Measurements from ENCODE around the gene FAF1.

The FAF1 gene

DNA sequence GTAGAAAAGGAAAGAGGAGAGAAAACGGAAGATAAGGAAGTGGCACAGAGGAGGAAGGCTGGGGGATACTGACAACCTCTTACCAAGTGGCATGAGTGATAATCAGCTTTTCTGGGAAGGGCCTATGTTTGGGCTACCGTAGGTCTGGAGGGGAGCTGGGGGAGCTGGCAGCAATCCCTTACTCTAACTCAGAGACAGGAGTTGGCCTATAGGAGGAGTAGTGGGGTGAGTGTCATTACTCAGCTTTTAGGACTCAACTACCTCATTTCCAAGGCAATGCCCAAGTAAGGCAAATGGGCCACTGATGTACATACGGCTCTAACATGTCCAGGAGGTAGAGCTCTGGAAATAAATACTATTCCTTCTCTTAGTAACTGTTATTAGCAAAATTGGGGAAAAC lies 488.1 kb downstream of the FAF1 start:
- DNase-seq = peak; percentile 11

DNA sequence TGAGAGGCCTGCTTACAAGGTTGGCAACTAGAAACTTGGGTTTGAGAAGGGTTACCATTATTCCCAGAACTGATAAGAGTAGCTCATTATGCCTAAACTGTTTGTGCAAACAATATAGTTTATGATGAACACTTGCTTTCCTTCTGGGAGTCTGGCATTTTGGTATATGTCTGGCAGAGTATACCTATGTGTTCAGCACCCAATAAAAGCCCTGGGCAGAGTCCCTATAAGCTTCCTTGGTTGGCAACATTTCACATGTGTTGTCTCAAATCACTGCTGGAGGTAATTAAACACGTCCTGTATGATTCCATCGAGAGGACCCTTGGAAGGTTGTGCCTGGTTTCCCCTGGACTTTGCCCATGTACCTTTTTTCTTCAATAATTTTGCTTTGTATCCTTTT lies 497.1 kb downstream of the FAF1 start:
- no peak for DNase-seq

DNA sequence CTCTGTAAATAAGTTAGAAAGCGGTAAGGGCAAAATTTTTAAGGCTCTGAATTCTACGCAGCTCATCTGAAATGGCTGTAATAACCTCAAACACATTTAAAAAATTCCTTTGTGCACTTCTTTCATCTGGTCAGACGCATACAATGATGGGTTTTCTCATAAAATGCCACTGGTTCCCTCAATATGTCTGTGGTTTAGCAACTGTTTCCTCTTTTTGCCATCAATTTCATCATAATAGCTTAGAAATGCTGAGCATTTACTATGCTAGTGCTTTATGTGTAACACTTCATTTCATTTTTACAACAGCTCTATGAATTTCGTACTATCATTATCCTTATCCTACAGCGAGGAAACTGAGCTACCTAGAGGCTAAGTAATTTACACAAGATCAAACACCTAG lies 501.6 kb downstream of the FAF1 start:
- DNase-seq = peak; percentile 64

DNA sequence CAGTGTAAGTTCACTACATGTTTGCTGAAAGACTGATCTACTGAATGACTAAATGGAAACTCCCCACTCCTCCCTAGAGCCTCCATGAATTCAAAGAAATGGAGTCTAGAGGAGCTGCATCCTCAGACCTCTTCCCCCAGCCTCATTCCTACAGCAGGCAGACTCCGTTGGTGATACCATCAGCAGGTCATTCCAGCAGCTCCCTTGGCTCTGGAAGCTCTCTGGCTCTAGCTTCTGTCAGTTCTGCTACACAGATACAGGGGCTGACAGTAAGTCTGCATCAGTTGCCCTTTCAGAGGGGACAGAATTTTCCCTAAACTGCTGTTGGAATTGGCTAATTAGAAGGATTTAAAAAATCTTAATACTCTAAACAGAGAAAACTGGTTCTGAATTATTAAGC lies 505.2 kb downstream of the FAF1 start:
- no peak for DNase-seq

DNA sequence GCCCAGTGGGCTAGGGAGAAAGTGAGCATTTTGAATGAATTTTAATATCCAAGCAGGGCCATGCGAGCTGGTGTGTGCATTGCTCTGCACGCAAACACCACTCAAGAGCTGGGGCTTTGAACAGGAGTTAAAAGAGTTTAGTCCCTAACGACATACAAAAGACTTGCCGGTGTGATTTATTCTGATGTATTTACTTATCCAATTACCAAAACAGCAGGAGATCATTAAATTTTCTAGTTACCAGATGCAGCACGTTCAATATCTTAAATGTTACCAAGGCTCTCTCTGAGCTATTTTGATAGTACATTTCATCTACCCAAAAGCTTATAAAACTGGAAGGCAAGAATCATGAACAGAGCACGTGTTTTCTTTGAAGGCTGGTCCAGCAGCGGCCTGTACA lies 506.8 kb downstream of the FAF1 start:
- no peak for DNase-seq

DNA sequence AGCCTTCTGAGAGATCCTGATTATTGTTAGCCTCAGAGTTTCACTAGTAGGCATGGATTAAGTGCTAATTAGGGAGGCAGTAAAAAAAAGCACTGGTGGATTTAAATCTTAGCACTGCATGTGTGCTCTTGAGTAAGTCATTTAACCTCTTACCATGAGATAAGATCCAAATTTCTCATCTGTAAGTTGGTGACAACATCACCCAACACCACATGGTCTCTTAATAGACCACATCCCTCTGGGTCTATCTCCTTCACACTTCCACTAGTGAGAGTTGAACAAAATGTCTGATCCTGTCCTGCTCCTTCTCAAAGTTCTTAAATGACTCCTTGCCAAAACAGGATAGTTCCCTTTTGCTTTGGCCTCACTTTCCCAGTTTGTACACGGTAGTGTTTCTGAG lies 507.4 kb downstream of the FAF1 start:
- DNase-seq = peak; percentile 68

DNA sequence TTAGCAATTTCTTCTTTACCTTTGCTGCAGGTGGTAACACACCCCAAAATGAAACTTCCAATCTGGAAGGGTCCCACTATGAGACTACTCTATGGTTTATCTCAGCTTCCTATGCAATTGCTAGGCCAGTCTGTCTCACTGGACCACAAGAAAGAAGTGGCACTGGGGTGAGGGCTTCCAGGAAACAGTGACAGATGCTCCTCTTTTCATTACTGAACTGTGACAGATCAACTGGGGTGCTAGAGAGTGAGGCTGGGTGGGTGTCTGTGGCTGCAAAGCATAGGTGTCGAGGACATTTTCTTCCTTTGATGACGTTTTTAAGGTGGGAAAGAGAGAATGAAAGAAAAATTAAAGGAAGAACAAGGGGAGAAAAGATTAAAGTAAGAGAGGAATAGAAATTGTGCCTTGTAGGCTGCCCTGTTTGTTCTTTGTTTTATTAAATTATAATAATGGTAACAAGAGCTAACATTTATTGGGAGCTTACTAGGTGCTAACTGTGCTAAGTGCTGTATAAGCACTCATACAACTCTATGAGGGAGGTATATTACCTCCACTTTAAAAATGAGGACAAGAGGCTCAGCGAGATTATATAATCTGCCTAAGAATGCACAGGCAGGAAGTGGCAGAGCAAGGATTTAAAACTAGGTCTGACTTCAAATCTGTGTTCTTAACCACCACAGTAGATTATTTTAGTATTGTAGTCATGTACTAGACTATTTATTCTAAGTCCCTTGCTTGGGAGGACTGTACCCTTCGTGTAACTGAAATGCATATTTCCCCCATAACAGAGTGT lies 509.0 kb downstream of the FAF1 start:
- no peak for DNase-seq

DNA sequence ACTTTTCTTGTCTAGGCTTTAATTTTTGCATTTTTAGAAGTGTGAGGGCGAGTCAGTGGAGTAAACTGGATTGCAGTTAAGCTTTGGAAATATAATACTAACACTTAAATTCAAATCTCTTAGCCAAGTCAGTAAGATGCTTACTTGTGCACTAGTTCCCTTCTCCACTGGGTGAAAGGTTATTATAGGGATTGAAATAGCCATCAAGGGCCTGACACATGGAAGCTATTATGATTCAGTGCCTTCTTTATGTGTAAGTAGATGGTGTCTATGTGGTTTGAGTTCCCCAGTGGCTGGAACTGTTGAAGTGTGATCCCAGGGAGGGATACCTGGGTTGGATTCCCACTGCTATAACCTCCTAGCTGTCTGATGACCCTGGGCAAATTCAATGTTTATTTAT lies 512.1 kb downstream of the FAF1 start:
- no peak for DNase-seq

DNA sequence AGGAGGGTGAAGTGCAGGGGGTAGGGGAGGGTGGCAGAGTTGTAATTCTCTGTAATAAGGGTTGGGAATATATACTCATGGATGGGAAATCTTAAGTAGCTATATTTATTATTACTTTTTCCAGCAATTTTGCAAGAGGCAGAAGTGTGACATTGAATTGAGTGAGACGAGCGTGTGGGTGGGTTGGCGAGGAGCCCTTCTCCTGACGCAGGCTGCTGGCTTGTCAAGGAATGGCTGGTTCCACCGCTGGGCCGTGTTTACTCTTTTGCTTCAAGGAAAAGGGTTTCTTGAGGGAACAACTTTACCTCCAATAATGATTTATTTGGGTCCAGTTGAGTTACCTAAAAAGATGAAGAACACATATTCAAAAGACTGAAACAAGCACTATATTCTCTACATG lies 518.9 kb downstream of the FAF1 start:
- DNase-seq = no peak

DNA sequence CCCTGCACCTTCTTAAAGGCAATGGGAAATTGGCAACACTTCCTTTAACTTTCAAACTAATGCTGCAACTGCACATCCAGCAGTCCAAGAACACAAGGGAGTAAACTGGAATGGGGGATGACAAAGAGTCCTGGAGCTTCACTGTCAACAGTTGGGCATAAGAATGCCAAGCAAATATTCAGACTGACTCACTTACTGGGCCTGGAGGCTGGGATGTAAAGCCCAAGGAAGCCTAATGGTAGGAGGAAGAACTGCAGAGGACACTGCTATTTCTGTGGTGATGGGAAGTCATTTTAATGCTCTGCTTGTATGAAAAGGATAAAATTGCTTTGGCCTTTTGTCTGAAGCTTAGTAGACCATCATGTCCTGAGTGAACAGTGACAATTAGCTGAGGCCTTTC lies 521.1 kb downstream of the FAF1 start:
- no peak for DNase-seq

DNA sequence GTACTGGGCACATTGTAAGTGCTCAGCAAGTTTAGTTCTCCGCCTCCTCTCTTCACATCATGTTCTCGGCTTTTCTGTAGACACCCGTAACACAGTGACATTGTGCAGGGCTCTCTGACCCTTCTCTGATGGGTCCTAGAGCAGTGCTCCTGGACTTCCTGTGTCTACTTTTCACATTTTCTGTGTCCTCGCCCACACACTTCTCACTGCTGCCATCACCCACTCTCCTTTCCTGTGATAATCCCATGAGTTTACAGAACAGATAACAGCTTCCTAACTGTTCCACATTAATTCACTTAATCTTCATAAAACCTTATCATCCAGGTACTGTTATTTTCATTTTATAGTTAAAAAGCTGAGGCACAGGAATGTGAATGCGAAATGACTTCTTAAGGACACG lies 523.6 kb downstream of the FAF1 start:
- DNase-seq = no peak

DNA sequence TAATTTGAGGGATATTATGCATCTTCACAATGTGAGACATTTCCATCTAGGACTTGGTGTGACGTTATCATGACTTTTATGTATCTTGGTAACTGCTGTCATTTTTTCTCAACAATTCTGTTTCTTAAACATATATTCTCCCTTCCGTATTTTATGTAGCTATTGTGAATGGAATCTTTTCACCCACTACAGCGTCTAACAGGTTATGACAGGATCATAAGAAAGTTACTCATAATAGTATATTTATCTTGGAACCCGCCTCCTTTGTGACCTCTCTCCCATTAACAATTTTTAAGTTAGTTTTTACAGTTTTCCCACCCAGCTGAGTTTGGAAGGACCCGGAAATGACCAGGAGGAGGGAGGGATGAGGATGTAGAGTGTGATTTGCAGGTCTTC lies 530.1 kb downstream of the FAF1 start:
- no peak for DNase-seq

DNA sequence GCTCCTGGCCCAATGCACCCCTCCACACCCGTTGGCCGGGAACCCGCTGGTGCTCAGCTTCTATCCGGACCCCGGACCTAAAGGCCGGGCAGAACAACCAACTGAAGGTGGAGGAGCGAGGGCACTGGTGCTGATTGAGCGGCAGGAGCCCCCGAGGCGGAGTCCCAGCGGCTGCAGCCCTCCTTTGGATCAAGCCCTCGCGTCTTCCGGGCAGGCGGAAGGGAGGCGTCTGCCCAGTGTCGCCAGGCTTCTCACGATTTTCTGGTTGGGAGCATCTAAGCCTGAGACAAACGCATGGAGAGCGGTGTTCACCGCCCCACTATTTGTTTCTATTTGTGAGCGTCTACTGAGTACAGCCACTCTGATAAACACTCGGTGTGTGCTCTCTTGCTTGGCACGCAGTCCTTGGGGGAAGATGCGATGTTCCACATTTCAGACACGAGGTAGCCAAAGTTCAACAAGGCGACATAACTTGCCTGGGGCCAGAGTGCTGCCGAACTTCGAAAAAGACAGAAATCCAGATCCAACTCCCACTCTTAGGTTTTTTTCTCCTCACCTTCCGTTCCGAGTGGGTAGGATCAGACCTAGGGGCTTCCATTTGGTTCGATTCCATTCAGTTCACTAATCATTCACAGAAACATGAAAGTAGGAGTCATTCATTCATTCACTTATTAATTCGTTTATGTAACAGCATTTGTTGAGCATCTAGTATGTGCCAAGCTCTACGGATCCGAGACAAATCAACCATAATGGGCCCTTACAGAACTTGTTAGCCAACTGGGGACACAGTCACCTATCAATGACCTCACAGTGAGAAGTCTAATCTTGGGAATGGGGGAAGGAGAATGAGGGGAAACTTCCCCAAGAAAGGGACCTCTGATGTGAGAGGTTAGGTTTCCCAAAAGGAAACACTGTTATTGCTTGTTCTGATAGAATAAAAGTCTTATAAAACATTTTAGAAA lies 532.0 kb downstream of the FAF1 start:
- DNase-seq = no peak

DNA sequence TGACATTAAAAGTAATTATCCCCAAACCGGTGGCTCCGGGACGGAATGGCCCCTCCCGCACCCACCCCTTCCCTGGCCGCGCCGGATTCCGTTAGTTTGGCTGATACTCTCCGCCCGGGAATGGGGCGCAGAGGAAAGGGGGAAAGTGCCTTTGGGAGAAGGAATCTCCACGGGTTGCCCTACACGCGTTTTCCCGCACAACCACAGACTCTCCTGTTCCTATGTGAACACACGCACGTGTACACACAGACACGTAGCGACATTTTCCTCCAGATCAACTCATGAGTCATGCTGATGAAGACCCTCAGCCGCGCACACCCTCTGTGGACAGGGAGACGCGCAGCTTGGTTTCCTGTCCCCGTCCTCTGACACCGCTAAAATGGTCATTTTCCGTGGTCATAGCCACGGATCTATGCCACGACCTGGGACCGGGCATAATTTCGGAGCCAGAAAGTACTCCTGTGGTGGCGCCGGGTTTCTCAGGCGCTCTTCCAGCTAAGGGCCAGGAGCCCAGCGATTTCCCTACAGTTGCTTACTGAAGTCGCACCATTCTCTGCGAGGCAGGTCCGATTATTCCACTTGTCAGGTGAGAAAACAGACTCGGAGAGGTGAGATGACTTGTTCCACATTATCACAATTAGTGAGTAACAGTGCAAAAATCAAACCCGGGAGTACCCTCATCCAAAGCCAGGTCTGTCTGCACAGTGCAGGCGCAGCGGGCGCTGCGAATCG lies 532.8 kb downstream of the FAF1 start:
- DNase-seq = peak; percentile 21

DNA sequence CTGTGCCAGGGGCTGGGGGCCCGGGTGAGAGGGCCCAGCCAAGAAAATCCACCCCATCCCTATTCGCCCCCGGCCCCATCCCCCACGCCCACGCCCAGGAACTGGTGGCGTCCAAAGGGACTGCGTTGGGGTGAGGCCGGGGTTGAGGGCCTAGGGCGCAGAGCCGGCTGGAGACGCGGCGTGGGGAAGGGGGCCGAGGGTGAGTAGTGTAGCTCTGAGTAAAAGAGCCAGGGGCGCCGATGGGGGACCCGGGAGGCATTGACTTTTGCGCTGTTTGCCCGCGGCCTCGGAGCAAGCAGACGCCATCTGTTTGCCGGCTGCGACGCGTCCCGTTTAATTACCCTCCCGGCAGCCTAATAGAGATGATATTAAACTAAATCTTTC lies 533.4 kb downstream of the FAF1 start:
- no peak for DNase-seq

DNA sequence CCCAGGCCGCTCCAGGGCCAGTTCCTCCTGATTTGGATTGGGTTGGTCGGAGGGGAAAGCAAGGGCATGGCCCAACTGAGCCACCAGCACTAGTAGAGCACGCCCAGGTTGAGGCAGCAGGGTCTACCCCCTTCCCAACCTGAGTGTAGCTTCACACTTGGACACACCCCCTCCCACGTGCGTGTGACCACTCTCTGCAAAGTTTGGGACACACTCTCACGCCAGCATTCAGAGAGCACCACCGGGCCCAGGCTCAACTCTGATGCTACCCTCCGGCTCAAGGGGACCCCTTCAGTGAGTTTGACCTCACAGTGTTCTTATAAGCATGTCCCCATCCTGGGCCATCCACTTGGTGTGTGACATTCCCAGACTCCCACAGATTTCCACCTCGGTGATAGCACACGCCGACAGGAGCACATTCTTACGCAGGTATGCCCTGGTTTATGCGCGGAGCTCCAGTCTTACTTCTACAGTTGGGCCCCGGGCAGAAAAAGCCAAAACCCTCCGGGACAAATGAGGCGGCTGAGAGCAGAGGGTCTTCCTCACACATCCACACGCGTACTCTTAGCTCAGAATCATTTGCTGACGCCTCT lies 533.9 kb downstream of the FAF1 start:
- no peak for DNase-seq

DNA sequence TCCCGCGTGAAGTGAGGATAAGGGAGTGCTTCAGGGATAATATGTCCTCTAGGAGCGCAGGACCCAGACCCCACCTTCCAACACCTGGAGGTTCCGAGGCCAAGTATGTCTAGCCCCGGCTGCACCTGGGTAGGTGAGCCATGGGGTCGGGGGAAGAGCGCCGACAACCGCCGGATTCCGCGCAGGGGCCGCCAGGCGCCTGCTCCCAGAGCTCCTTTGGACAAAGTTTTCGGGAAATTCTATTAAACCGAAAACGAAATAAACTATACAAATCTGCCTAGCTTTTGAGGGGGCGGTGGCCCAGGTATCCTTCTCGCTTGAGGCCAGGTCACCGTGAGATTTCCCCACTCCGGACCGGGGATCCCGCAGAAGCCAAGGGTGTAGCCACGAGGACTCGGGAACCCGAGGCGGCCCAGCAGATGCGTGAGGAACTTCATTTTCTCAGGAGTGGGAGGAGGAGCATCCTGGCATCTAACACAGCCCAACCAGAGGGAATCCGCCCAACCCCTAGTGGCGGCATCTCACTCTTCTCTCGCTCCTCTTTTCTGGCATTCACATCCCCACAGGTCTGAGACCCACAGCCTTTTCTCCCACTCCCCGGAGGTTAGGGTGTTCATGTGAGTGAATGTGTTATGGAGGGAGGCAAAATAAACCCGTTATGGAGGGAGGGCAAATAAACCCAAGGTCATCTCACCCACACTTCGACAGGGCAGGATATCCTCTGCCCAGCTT lies 534.5 kb downstream of the FAF1 start:
- DNase-seq = peak; percentile 21

DNA sequence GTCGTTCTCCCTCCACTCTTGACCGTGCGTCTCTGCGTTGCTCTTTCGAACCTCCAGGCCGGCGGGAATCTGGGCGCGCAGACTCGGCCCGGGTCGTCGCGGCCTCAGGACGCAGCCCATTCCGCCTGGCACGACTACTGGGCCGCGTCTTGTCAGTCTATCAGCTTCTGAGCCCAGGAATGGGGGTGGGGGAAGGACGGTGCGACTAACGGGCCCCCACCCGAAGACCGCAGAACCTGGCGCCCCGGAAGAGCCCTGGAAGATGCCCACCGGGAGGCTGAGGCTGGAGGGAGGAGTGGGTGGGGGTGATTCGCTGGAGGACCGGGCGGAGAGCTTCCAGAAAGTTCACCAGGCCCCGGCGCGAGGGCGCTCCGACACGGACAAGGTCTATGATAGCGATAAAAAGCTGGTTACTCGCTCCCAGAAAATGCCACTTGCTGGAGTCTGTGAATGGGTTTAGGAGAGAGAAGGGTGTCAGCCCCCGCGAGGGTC lies 535.1 kb downstream of the FAF1 start:
- no peak for DNase-seq

DNA sequence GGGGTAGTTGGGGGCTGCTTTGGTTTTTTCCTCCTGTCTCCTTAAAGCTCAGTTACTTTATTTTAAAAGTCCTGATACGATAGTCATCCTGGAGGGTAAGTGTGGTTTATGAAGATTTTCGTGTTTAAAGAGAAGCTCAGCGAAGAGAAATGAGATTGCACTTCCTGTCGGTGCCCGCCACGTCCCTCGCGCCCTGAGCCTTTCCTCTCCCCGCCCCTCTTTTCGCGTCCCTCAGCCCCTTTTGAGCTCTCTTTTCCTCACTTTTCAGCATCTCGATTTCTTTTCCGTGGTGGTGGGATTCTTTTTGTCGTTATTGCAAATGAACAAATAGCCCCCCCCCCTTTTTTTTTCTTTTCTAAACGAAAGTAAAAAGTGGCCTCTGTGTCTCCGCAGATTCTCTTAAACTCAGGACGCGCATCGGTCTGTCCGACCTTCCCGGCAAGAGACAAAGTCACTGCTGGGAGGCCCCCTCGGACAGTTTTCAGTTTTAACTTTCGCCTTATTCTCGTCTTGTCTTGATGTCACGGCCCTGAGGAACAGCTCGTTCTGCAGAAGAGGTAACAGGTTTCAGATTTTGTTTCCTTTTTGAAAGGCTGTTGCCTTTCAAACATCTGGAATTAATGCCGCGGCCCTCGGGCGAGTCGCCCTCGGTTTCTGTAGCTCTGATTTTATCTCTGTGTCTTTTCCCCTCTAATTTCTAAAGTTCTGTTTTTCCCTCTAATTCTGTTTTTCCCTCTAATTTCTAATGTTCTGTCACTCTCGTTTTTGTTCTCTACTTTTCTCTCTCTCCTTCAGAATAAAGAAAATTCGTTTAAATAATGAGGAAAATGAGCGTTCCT lies 535.8 kb downstream of the FAF1 start:
- peak; percentile 37 for DNase-seq

DNA sequence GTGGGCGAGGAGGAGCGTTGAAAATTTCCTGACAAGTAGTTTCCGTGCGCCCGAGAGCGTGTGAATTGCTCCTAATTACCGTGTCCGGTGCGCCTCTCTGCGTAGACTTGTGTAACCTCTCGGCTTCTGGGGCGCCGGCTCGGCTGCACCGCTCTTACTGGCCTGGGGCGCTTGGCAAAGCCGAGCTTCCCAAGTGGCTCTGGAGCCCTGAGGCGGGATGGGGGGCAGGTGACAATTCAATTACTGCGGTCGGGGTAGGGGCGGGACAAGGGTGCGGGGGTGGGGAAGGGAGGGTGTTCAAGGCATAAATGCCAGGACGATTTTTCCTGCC lies 536.4 kb downstream of the FAF1 start:
- peak; percentile 58 for DNase-seq

DNA sequence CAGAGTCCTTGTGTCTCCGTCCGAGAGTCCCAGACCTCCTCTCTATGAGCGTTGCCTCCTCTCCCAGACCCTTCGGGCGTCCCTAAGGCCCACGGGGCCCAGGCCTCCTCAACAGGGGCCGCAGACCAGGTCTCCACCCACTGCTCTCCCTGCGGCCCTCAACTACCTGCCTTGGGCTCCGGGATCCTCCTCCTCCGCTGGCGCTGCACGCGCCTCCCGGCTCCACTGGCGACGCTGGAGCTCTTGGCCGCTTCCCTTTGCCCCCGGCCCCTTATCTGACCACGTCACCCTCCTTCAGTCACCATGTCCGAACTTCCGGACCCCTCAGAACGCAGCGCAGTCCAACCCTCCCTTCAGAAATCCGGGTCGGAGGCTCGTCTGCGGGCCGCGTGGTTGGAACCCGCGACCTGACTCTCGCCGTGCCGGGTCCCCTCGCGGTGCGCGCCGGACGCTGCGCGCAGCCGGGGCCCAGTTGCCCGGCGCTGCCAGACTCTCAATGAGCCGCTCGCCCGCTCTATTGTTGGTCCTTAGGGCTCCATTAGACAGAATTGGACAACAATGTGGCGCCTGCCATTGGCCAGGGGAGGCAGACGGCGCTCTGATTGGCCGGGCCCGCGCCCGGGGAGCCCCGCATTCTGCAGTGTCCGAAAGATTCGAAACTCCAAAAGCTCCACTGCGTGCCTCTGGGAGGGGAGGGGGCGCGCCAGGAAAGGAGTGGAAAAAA lies 537.0 kb downstream of the FAF1 start, which contains the start of gene DMRTA2:
Gene DMRTA2, minus strand, starts transcription at position 498 of the 724 bp plus-strand sequence. CDS start 1,907 bp downstream, outside the sequence.
- peak; percentile 36 for DNase-seq

Data from hematopoietic multipotent progenitor cell treated with erythropoietin and hydrocortisone succinate and interleukin-3 and kit ligand, for 6 days (in vitro differentiated cells).